Liver (tissue), 9 donors: ENCODE measurements around the gene MN1. TPM values are rescaled to one million over a fixed set of nuclear protein-coding genes. Genes with fewer than 3 reads are reported as not detected.

Experiments
- DNase-seq: peaks from one replicate; pipeline ENCODE4 v3.0.0-alpha.2; 2017; ENCODE audit warnings: low spot score
- H3K27ac ChIP-seq, 2 donors: one replicate each; pipeline ENCODE4 v1.7.0; 2013; ENCODE audit warnings: inconsistent platforms in 2 of 2, low read length in 2 of 2, control low read depth in 1 of 2, low read depth in 1 of 2, mild to moderate bottlenecking in 1 of 2
- H3K27me3 ChIP-seq, 4 donors: one replicate each; pipeline versions ENCODE4 v1.6.1 to v1.7.0; 2013; ENCODE audit warnings: low read length in 3 of 4, inconsistent platforms in 1 of 4, mild to moderate bottlenecking in 1 of 4, moderate library complexity in 1 of 4; ENCODE audit not compliant: control insufficient read depth in 4 of 4, insufficient read depth in 4 of 4
- H3K36me3 ChIP-seq, 4 donors: one replicate each; pipeline versions ENCODE4 v1.6.1 to v1.7.0; 2013; ENCODE audit warnings: low read length in 3 of 4, mild to moderate bottlenecking in 3 of 4, low read depth in 1 of 4, moderate library complexity in 1 of 4; ENCODE audit not compliant: control insufficient read depth in 4 of 4, insufficient read depth in 3 of 4
- H3K4me1 ChIP-seq, 4 donors: one replicate each; pipeline versions ENCODE4 v1.6.1 to v1.7.0; 2013; ENCODE audit warnings: low read length in 3 of 4, mild to moderate bottlenecking in 3 of 4, moderate library complexity in 1 of 4; ENCODE audit not compliant: control insufficient read depth in 4 of 4, insufficient read depth in 4 of 4
- H3K4me3 ChIP-seq, 3 donors: one replicate each; pipeline versions ENCODE4 v1.6.1 to v1.7.0; 2013; ENCODE audit warnings: low read length in 3 of 3, control low read depth in 1 of 3, low read depth in 1 of 3, mild to moderate bottlenecking in 1 of 3
- H3K9ac ChIP-seq, 2 donors: one replicate each; pipeline ENCODE4 v1.7.0; 2013; ENCODE audit warnings: low read length in 2 of 2, mild to moderate bottlenecking in 2 of 2, moderate library complexity in 2 of 2, control low read depth in 1 of 2, low read depth in 1 of 2
- H3K9me3 ChIP-seq, 4 donors: one replicate each; pipeline versions ENCODE4 v1.6.1 to v1.7.0; 2013; ENCODE audit warnings: low read length in 3 of 4; ENCODE audit not compliant: control insufficient read depth in 4 of 4
- EGR1 ChIP-seq, 2 donors: IDR thresholded peaks; 2 replicates each; pipeline ENCODE4 v1.6.1; 2016 to 2018; ENCODE audit warnings: antibody characterized with exemption in 2 of 2, low read depth in 2 of 2
- FOXA2 ChIP-seq: IDR thresholded peaks from 2 replicates; pipeline ENCODE4 v1.6.1; 2016; ENCODE audit warnings: antibody characterized with exemption
- HNF4G ChIP-seq: IDR thresholded peaks from 2 replicates; pipeline ENCODE4 v1.6.1; 2016; ENCODE audit warnings: antibody characterized with exemption
- JUND ChIP-seq, 2 donors: IDR thresholded peaks; 2 replicates each; pipeline ENCODE4 v1.6.1; 2016; ENCODE audit warnings: antibody characterized with exemption in 2 of 2
- NR2F2 ChIP-seq: IDR thresholded peaks from 2 replicates; pipeline ENCODE4 v1.6.1; 2016; ENCODE audit warnings: antibody characterized with exemption
- RAD21 ChIP-seq, 2 donors: IDR thresholded peaks; 2 replicates each; pipeline ENCODE4 v1.6.1; 2016; ENCODE audit warnings: antibody characterized with exemption in 2 of 2, mild to moderate bottlenecking in 2 of 2
- SP1 ChIP-seq: IDR thresholded peaks from 2 replicates; pipeline ENCODE4 v1.6.1; 2018; ENCODE audit warnings: antibody characterized with exemption, mild to moderate bottlenecking
- TAF1 ChIP-seq: conservative IDR thresholded peaks from 2 replicates; pipeline ENCODE4 v1.6.1; 2016; ENCODE audit warnings: antibody characterized with exemption, mild to moderate bottlenecking
- YY1 ChIP-seq: IDR thresholded peaks from 2 replicates; pipeline ENCODE4 v1.6.1; 2016; ENCODE audit warnings: antibody characterized with exemption, mild to moderate bottlenecking
- WGBS: extraction: QIAGEN DNeasy Blood & Tissue Kit; methylation state at CpG from one replicate; pipeline ENCODE4 v1.1.7; 2013; 5-methylcytosine and 5-hydroxymethylcytosine counted together
- polyA plus RNA-seq, 2 donors: library from polyadenylated mRNA; stranded (reverse) in 1 of 2; unstranded in 1 of 2; fragments of 200-250 nt in 1 of 2; fragments of >200 nt in 1 of 2; fragmentation: Nextera tagmentation in 1 of 2; extraction: Ambion mirVana in 1 of 2; gene quantifications; one replicate each; pipeline versions ENCODE4 v1.2.1 to v1.2.3, GENCODE V29; 2013 to 2015
- total RNA-seq, 2 donors: library from RNA; depleted of rRNA; stranded (reverse); fragments of >200 nt; gene quantifications; one replicate each; pipeline ENCODE4 v1.2.3, GENCODE V29; 2014
- TF ChIP-seq, protein P1 (sequence below): IDR thresholded peaks from 2 replicates; pipeline ENCODE4 v1.6.1; 2016; ENCODE audit warnings: antibody characterized with exemption, mild to moderate bottlenecking
- TF ChIP-seq, protein P2 (sequence below): IDR thresholded peaks from 2 replicates; pipeline ENCODE4 v1.6.1; 2016; ENCODE audit warnings: antibody characterized with exemption
- TF ChIP-seq, protein P3 (sequence below): IDR thresholded peaks from 2 replicates; pipeline ENCODE4 v1.6.1; 2016; ENCODE audit warnings: antibody characterized with exemption
- donor health status: healthy.
- donor health status: healthy.
- donor health status: healthy.
- donor health status: healthy.
- donor health status: healthy.

The MN1 gene
- total and polyA plus RNA-seq, 4 donors: 0.10 to 0.33 (median 0.21) TPM

DNA sequence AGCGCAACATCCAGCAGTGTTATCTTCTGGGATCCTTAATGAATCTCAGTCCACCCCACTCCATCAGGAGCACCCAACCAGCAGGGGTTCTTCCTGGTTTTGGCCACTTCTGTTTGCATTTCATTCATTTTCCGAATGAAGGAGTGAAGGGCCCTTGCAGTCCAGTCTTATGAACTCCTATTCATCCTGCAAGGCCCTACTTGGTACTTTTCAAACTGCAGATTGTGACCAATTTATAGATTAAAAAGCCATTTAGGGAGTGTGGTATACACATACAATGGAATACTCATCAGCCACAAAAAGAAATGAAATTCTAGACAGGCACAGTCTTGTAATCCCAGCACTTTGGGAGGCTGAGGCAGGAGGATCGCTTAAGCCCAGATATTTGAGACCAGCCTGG, 10.2 kb upstream of the MN1 start:
- H3K4me1 ChIP-seq: peaks cover 0 to 5% (median 2%) of the 10 kb centered on the region in 4 donors
- H3K9me3 ChIP-seq: no peaks in the 10 kb centered on the region
- 96% methylated on average over 3 of the region's 3 CpGs for WGBS
- no peaks in the 10 kb centered on the region for H3K27me3 ChIP-seq
- no peak for DNase-seq
- H3K27ac ChIP-seq: no peak overlapping the region
- H3K9ac ChIP-seq: no peak overlapping the region
- no peak overlapping the region for H3K4me3 ChIP-seq
- no peaks in the 10 kb centered on the region for H3K36me3 ChIP-seq
- TF ChIP-seq EGR1 (IDR thresholded peaks at IDR 0.05; ENCODE audit: low read depth in 2 of 2) (no peak), FOXA2 (no peak), YY1 (no peak), SP1 (no peak), NR2F2 (no peak), HNF4G (no peak), RAD21 (IDR thresholded peaks at IDR 0.05) (no peak), TAF1 (no peak), JUND (IDR thresholded peaks at IDR 0.05) (no peak)
- TF ChIP-seq, protein P1, sequence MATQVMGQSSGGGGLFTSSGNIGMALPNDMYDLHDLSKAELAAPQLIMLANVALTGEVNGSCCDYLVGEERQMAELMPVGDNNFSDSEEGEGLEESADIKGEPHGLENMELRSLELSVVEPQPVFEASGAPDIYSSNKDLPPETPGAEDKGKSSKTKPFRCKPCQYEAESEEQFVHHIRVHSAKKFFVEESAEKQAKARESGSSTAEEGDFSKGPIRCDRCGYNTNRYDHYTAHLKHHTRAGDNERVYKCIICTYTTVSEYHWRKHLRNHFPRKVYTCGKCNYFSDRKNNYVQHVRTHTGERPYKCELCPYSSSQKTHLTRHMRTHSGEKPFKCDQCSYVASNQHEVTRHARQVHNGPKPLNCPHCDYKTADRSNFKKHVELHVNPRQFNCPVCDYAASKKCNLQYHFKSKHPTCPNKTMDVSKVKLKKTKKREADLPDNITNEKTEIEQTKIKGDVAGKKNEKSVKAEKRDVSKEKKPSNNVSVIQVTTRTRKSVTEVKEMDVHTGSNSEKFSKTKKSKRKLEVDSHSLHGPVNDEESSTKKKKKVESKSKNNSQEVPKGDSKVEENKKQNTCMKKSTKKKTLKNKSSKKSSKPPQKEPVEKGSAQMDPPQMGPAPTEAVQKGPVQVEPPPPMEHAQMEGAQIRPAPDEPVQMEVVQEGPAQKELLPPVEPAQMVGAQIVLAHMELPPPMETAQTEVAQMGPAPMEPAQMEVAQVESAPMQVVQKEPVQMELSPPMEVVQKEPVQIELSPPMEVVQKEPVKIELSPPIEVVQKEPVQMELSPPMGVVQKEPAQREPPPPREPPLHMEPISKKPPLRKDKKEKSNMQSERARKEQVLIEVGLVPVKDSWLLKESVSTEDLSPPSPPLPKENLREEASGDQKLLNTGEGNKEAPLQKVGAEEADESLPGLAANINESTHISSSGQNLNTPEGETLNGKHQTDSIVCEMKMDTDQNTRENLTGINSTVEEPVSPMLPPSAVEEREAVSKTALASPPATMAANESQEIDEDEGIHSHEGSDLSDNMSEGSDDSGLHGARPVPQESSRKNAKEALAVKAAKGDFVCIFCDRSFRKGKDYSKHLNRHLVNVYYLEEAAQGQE: no peak
- TF ChIP-seq, protein P2, sequence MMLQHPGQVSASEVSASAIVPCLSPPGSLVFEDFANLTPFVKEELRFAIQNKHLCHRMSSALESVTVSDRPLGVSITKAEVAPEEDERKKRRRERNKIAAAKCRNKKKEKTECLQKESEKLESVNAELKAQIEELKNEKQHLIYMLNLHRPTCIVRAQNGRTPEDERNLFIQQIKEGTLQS: no peak
- TF ChIP-seq, protein P3, sequence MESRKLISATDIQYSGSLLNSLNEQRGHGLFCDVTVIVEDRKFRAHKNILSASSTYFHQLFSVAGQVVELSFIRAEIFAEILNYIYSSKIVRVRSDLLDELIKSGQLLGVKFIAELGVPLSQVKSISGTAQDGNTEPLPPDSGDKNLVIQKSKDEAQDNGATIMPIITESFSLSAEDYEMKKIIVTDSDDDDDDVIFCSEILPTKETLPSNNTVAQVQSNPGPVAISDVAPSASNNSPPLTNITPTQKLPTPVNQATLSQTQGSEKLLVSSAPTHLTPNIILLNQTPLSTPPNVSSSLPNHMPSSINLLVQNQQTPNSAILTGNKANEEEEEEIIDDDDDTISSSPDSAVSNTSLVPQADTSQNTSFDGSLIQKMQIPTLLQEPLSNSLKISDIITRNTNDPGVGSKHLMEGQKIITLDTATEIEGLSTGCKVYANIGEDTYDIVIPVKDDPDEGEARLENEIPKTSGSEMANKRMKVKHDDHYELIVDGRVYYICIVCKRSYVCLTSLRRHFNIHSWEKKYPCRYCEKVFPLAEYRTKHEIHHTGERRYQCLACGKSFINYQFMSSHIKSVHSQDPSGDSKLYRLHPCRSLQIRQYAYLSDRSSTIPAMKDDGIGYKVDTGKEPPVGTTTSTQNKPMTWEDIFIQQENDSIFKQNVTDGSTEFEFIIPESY: no peak

DNA sequence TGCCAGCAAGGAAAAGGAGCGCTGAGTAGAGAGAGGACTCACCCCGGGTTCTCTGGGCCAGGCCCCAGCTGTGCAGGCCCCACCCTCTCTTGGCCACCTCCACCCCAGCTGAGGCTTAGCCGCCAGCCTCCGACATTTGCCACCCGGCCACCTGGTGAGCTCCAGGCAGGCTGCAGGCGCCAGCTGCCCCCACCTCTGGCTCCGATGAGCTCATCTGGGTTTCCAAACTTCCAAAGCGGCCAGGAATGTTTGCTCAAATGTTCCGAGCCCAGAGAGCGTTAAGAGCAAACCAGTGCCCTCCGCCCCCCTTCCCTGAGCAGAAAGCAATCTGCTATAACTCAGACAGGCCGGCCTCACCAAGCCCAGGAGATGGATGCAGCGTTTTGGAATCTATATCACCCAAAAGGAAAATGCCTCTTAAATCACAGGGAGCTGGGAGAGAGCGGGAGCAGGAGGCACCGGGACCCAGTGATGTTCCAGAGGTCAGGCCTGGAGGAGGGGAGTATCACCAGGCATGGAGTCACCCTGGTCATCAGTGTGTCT, 9.1 kb upstream of the MN1 start:
- Histone ChIP-seq H3K4me3 (no peak overlapping the region), H3K27me3 (no peaks in the 10 kb centered on the region), H3K36me3 (no peaks in the 10 kb centered on the region), H3K4me1 (peaks cover 0 to 5% (median 2%) of the 10 kb centered on the region in 4 donors), H3K9ac (no peak overlapping the region), H3K27ac (no peak overlapping the region), H3K9me3 (no peaks in the 10 kb centered on the region)
- TF ChIP-seq JUND (IDR thresholded peaks at IDR 0.05): peak; percentile 59 to 61
- no peak for TF ChIP-seq FOXA2
- WGBS: 45% methylated on average over 15 of the region's 15 CpGs
- no peak for DNase-seq
